Muscle of leg (tissue), 11 donors: ENCODE data around the gene ABCG1. TPM values are rescaled to one million over a fixed set of nuclear protein-coding genes. Genes with fewer than 3 reads are reported as not detected.

Experiments used
- DNase-seq: peaks from one replicate; pipeline ENCODE4 v3.0.0; 2013
- H3K27ac ChIP-seq: one replicate; pipeline ENCODE4 v1.5.1; 2013; ENCODE audit warnings: mild to moderate bottlenecking, low read length, control low read depth
- H3K27me3 ChIP-seq: one replicate; pipeline ENCODE4 v1.6.1; 2013; ENCODE audit warnings: low read length; ENCODE audit not compliant: control insufficient read depth, insufficient read depth
- H3K36me3 ChIP-seq: one replicate; pipeline ENCODE4 v1.6.1; 2013; ENCODE audit warnings: low read length; ENCODE audit not compliant: control insufficient read depth, insufficient read depth
- H3K4me1 ChIP-seq: one replicate; pipeline ENCODE4 v1.6.1; 2013; ENCODE audit warnings: low read length; ENCODE audit not compliant: control insufficient read depth, insufficient read depth
- H3K4me3 ChIP-seq: one replicate; pipeline ENCODE4 v1.5.1; 2013; ENCODE audit warnings: low read length, control low read depth
- H3K9me3 ChIP-seq: replicated peaks from 2 replicates; pipeline ENCODE4 v1.6.1; 2013; ENCODE audit warnings: low read depth, low read length; ENCODE audit not compliant: control insufficient read depth
- WGBS: methylation state at CpG from one replicate; pipeline ENCODE4 v1.1.5; 2013; ENCODE audit warnings: missing lambda C conversion rate; ENCODE audit not compliant: insufficient coverage; 5-methylcytosine and 5-hydroxymethylcytosine counted together
- polyA plus RNA-seq, 8 donors: library from polyadenylated mRNA; unstranded; fragments of 120-200 nt; gene quantifications; one replicate each; pipeline versions ENCODE4 v1.2.1 to v1.2.3, GENCODE V29; 2013; ENCODE audit warnings: inconsistent platforms in 1 of 8, low replicate concordance in 1 of 8; ENCODE audit not compliant: insufficient read length in 8 of 8, insufficient read depth in 1 of 8
- total RNA-seq: library from RNA; stranded (reverse); fragments of 120-200 nt; gene quantifications from one replicate; pipeline ENCODE4 v1.2.4, GENCODE V29; 2013

The ABCG1 gene
- total and polyA plus RNA-seq, 9 donors, result 4.9 to 9.1 (median 8.1) TPM

GRCh38 chr21:42191696-42192595 is 27.0 kb upstream of the ABCG1 start:
- peaks cover 37% of the 10 kb centered on the region for H3K4me1 ChIP-seq
- no peak for DNase-seq
- H3K9me3 ChIP-seq, result no peaks in the 10 kb centered on the region

DNA sequence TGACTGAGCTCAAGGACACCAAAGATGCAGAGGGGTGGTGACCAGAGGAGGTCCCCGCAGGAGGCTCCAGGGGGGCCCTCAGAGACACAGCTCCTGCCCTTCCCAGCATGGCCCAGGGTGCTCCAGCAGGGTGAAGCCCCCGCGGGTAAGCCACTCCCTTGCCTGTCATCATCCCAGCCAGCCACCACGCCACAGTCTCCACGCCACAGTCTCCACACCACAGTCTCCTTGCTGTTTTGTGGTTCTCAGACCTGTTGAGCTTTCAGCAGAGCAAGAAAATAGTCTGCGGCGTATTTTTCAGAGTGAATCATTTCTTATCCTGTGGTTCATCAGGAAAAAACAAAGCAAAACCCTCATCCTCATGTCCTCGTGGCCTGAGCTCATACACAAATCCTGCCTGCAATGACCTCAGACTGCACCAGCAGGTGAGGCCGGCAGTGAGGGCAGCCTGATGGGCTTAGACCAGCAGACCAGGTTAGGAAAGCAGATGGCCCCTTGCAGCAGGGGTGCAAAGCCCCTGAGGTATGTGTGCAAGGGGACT is 25.7 kb upstream of the ABCG1 start:
- H3K4me1 ChIP-seq, result peaks cover 31% of the 10 kb centered on the region
- H3K27me3 ChIP-seq, result no peaks in the 10 kb centered on the region
- no peak overlapping the region for H3K4me3 ChIP-seq
- DNase-seq, result no peak
- H3K27ac ChIP-seq, result no peak overlapping the region
- no peaks in the 10 kb centered on the region for H3K9me3 ChIP-seq
- H3K36me3 ChIP-seq, result no peaks in the 10 kb centered on the region
- 86% methylated on average over 6 of the region's 9 CpGs for WGBS

More at GRCh38 chr21:42191696-42192595, 27.0 kb upstream of the ABCG1 start:
- H3K4me3 ChIP-seq, result no peak overlapping the region
- H3K36me3 ChIP-seq, result no peaks in the 10 kb centered on the region
- WGBS, result 63% methylated on average over 16 of the region's 21 CpGs
- no peak overlapping the region for H3K27ac ChIP-seq
- no peaks in the 10 kb centered on the region for H3K27me3 ChIP-seq

GRCh38 chr21:42193721-42194120 is 25.2 kb upstream of the ABCG1 start:
- Histone ChIP-seq H3K9me3 (no peaks in the 10 kb centered on the region), H3K36me3 (no peaks in the 10 kb centered on the region), H3K27me3 (no peaks in the 10 kb centered on the region), H3K4me3 (no peak overlapping the region), H3K4me1 (peaks cover 27% of the 10 kb centered on the region), H3K27ac (no peak overlapping the region)
- DNase-seq, result no peak
- 75% methylated on average over 4 of the region's 6 CpGs for whole genome bisulfite sequencing

- WGBS, result 65% methylated on average over 9 of the region's 9 CpGs
- Histone ChIP-seq H3K4me1 (peaks cover 29% of the 10 kb centered on the region), H3K27me3 (no peaks in the 10 kb centered on the region)
Observed at GRCh38 chr21:42194863-42195262, 24.1 kb upstream of the ABCG1 start.

DNA sequence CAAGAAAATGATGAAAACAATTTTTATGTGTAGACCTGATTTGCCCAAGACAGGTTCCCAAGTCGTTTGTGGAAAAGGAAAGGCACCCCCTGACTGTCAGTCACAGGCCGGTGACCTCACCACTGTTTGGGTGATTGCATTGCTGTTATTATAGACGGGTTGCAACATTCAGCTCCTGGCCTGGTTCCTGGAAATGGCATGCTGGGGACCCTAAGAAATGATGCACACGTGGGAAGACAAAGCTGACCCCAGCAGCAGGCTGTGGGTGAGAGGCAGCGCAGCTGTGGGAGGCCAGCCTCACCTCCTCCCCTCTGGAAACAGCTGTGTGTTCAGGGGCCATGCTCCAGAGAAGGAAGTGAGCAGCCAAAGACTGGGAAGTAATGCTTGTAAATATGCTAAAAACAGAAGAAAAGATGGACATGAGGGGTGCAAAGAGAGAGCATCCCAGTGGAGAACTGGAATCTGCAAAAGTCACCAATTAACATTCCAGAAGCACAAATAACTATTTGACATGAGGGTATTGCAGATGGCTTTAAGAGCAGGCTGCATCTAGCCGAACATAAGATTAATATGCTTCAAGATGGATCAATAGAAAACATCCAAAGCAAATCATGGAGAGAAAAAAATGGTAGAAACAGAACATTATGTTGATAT is 23.4 kb upstream of the ABCG1 start:
- Histone ChIP-seq H3K27me3 (no peaks in the 10 kb centered on the region), H3K4me3 (no peak overlapping the region), H3K9me3 (no peaks in the 10 kb centered on the region), H3K36me3 (no peaks in the 10 kb centered on the region), H3K4me1 (peaks cover 29% of the 10 kb centered on the region), H3K27ac (no peak overlapping the region)
- DNase-seq, result peak; percentile 40
- WGBS, result 54% methylated on average over 2 of the region's 6 CpGs

More at GRCh38 chr21:42194863-42195262, 24.1 kb upstream of the ABCG1 start:
- no peak overlapping the region for H3K4me3 ChIP-seq
- DNase-seq, result no peak
- H3K9me3 ChIP-seq, result no peaks in the 10 kb centered on the region
- no peaks in the 10 kb centered on the region for H3K36me3 ChIP-seq
- H3K27ac ChIP-seq, result no peak overlapping the region

DNA sequence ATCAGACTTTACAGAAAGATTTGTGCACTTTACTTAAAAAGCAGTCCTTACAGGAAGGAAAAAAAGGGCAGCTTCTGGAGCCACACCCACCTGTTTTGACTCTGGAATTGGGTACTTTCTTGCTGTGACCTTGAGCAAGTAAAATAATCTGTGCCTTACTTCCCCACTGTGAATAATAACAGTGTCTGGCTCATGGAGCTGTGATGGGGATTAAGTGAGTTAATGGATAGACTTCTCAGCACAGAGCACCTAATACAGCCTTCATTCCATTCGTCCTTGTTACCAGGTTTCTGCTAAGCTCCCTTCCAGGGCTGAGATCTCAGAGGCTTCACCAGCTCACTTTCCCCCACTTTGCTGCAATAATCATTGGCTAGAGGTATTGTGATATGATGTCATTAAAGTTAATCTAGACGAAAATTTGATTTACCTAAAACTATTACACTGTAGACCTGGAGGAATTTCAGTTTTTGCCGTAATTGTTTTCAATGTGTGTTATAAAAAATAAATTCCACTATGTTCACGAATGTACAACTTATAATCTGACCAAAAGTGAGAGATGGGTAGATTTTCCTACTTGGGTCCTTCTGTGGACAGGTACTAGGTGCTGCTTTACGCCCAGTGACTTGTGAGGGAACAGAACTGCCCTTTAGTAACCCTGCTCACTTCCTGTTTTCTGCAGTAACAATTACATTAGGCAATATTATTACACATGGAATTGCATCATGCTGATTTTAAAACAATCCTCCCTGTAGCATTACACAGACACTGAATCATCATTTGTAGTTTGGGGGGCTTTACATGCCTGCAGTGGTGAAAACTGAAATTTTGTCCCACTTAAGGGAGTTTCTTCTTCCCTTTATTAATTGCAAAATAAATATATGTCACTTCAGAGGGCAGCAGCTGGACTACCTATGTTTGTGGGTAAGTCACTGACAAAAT is 19.7 kb upstream of the ABCG1 start:
- DNase-seq, result peak; percentile 67
- no CpG with 5 or more reads among the region's 5 CpGs for WGBS
- no peak overlapping the region for H3K27ac ChIP-seq

DNA sequence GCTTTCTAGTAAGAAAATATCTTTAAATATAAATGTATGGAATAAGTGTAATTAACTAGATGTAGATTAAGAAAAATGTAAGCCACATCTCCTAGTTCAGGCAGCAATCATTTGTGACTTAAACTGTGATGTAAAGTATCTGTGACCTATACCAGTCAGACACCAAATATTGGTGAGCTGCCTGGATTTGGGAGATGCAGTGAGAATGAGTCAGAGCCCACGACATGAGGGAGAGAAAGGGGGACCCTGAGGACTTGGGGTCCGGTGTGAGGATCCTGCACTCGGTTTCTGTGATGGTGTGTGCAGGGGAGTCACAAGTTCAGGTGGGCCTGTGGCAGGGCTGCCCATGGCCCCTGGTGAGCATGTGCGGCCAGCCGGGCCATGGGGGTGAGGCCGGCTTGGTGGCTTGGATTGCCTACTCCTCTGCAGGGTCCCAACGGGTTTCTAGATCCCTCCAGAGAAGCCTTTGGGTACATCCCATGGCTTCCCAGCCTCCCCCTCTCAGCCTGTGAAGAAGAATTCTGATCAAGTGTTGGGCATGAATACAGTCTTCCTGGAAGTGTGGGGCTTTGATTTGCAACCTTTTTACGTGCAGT is 19.0 kb upstream of the ABCG1 start:
- 42% methylated on average over 4 of the region's 8 CpGs for WGBS
- Histone ChIP-seq H3K4me3 (no peak overlapping the region), H3K36me3 (no peaks in the 10 kb centered on the region), H3K9me3 (no peaks in the 10 kb centered on the region), H3K27me3 (peaks cover 5% of the 10 kb centered on the region), H3K4me1 (peaks cover 10% of the 10 kb centered on the region), H3K27ac (no peak overlapping the region)
- no peak for DNase-seq

More for the DNA sequence above, 19.7 kb upstream of the ABCG1 start:
- Histone ChIP-seq H3K27me3 (peaks cover 5% of the 10 kb centered on the region), H3K9me3 (no peaks in the 10 kb centered on the region), H3K4me1 (peaks cover 10% of the 10 kb centered on the region), H3K36me3 (no peaks in the 10 kb centered on the region), H3K4me3 (no peak overlapping the region)

DNA sequence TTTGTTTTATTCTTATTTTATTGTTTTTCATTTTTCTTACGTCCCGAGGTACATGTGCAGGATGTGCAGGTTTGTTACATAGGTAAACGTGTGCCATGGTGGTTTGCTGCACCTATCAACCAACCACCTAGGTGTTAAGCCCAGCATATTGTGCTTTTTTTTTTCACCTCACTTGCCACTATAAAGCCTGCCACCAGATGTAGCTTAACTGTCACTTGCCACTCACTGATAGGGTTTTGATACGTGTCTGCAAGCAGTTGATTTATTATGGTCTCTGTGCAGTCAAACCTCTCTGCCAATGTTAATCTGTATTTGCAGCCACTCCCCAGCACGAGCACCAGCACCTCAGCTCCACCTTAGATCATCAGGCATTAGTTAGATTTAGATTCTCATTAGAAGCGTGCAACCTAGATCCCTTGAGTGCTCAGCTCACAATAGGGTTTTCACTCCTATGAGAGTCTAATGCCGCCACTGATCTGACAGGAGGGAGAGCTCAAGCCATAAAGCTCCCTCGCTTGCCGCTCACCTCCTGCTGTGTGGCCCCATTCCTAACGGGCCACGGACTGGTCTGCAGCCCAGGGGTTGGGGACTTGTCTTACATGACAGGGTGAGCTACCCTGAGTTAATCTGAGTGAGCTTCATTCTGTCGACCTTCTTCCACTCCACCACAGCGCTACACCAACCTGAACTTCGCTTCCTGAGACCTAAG is 17.9 kb upstream of the ABCG1 start:
- Histone ChIP-seq H3K27ac (no peak overlapping the region), H3K9me3 (peaks cover 2% of the 10 kb centered on the region), H3K4me3 (no peak overlapping the region), H3K36me3 (no peaks in the 10 kb centered on the region), H3K4me1 (peaks cover 6% of the 10 kb centered on the region), H3K27me3 (peaks cover 5% of the 10 kb centered on the region)
- 64% methylated on average over 9 of the region's 14 CpGs for whole genome bisulfite sequencing
- no peak for DNase-seq

DNA sequence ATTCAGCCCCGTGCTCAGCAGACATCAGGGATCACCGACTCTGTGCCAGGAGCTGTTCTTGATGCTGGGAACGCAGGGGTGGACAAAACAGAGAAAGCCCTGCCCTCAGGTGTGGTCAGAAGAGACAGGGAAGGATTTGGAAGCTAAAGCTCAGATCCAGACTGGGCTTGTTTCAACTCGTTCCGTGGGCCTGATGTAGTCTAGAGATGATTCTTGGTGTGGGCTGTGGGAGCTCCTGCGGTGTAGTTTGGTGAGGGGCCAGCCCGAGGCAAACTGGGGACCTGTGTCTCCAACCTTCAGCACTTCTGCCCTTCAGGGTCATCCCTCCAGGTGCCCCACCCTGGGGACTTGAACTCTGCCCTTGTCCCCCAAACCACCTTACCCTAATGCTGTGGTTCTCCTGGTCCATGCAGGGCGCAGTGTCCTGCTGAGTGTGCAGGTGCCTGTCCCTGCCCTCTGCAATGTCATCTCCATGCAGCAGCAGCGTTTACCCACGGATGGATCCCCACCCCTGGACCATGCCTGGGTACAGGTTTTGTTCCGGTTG is 17.3 kb upstream of the ABCG1 start:
- WGBS, result 82% methylated on average over 4 of the region's 11 CpGs
- Histone ChIP-seq H3K4me1 (peaks cover 6% of the 10 kb centered on the region), H3K4me3 (no peak overlapping the region), H3K9me3 (peaks cover 2% of the 10 kb centered on the region), H3K36me3 (no peaks in the 10 kb centered on the region), H3K27ac (no peak overlapping the region), H3K27me3 (peaks cover 5% of the 10 kb centered on the region)
- DNase-seq, result no peak
